Measurements from ENCODE around the gene LMX1B. TPM values are rescaled to one million over a fixed set of nuclear protein-coding genes. Genes with fewer than 3 reads are reported as not detected.

LMX1B gene
- total and polyA plus RNA-seq, 2 of the 4 experiments (the other 2 are of a cell fraction) = not detected

DNA sequence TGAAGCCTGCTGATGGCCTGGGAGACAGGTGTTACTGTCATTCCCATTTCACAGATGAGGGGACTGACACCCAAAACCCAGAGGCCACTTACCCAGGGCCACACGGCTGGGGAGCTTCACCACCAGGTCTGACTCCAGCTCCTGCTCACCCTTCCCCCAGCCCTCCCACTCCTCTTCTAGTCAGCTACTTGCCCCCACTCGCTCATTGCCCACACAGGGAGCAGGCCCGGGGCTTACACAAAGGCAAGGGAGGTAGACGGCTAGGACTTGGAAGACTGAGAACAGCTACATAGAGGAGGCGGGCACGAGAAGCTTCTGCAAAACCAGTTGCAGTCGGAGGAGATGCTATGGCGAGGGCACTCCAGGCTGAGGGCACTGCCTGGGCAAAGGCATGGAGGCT lies 21.3 kb downstream of the LMX1B start:
- peaks cover 94% of the 10 kb centered on the region for H3K27me3 ChIP-seq (ENCODE audit: control insufficient read depth, insufficient read depth, low read length)

More for the DNA sequence above, 21.3 kb downstream of the LMX1B start:
- Histone ChIP-seq H2BK5ac (ENCODE audit: low read depth, low read length, poor library complexity, severe bottlenecking) (no peak overlapping the region), H3K4ac (ENCODE audit: low read depth, low read length) (no peak overlapping the region), H2AK5ac (ENCODE audit: low read depth, low read length) (no peak overlapping the region), H3K4me2 (ENCODE audit: low read depth, low read length) (no peak overlapping the region), H2BK120ac (ENCODE audit: low read depth, low read length) (no peak overlapping the region), H2AFZ (replicated peaks; ENCODE audit: low read length, poor library complexity) (no peak overlapping the region), H2AK9ac (replicated peaks; ENCODE audit: low read depth, low read length, poor library complexity) (no peak overlapping the region), H2BK20ac (ENCODE audit: low read depth, low read length) (no peak overlapping the region), H3K27ac (ENCODE audit: insufficient read depth, low read length) (no peak overlapping the region), H3K18ac (ENCODE audit: low read depth, low read length) (no peak overlapping the region), H4K20me1 (ENCODE audit: insufficient read depth, low read length) (no peaks in the 10 kb centered on the region), H3K9ac (ENCODE audit: low read depth, low read length) (no peak overlapping the region), H3K79me1 (ENCODE audit: low read depth in 1 of 2, low read length in 2 of 2) (no peaks in the 10 kb centered on the region), H4K8ac (ENCODE audit: low read depth in 2 of 2, low read length in 2 of 2) (no peak overlapping the region), H2BK15ac (ENCODE audit: low read depth, low read length) (no peak overlapping the region), H3K23ac (ENCODE audit: low read depth, low read length) (no peak overlapping the region), H3K4me3 (ENCODE audit: insufficient read depth, low read depth, low read length) (no peak overlapping the region), H3K56ac (ENCODE audit: extremely low read depth, insufficient read depth, low read length) (no peak overlapping the region), H4K91ac (ENCODE audit: insufficient read depth, low read depth, low read length) (no peak overlapping the region), H3K9me1 (ENCODE audit: insufficient read depth, low read length) (no peaks in the 10 kb centered on the region), H3K9me3 (ENCODE audit: control insufficient read depth, insufficient read depth, low read length) (no peaks in the 10 kb centered on the region), H4K5ac (ENCODE audit: low read depth, low read length) (no peak overlapping the region), H3K36me3 (ENCODE audit: control insufficient read depth, insufficient read depth, low read length) (no peaks in the 10 kb centered on the region), H3K4me1 (ENCODE audit: control insufficient read depth, insufficient read depth, low read length) (no peaks in the 10 kb centered on the region), H3K14ac (replicated peaks; ENCODE audit: low read depth, low read length) (no peak overlapping the region)
- DNase-seq (no peak), ATAC-seq (ENCODE audit: low read depth) (no peak)
- POLR2A ChIA-PET (ENCODE audit: unreplicated experiment) = no interaction called here
- 67% methylated on average over 4 of the region's 8 CpGs; no CpG with 5 or more reads in 1 of the 2 experiments for WGBS, 2 experiments (ENCODE audit: extremely low coverage in 2 of 2, insufficient read length in 1 of 2)
- intact Hi-C loops (cut with micrococcal nuclease) = no loop called here
- dilution Hi-C loops (cut with HindIII; ENCODE audit: low sequenced_read_pairs, unreplicated experiment) = no loop called here
- CTCF ChIA-PET = no interaction called here
- in situ Hi-C loops (cut with MboI; ENCODE audit: low sequenced_read_pairs) = no loop called here
- TF ChIP-seq, protein P1, sequence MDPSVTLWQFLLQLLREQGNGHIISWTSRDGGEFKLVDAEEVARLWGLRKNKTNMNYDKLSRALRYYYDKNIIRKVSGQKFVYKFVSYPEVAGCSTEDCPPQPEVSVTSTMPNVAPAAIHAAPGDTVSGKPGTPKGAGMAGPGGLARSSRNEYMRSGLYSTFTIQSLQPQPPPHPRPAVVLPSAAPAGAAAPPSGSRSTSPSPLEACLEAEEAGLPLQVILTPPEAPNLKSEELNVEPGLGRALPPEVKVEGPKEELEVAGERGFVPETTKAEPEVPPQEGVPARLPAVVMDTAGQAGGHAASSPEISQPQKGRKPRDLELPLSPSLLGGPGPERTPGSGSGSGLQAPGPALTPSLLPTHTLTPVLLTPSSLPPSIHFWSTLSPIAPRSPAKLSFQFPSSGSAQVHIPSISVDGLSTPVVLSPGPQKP (IDR thresholded peaks at IDR 0.05; ENCODE audit: borderline replicate concordance, low read depth, low read length) = no peak
- TF ChIP-seq POLR2A (IDR thresholded peaks at IDR 0.05; ENCODE audit: low read depth, low read length) = no peak
- no TSS peak for BruUV-seq (replicated peaks)

Measured in IMR-90 (cell line).